ENCODE results near the gene SLC6A9. TPM values are rescaled to one million over a fixed set of nuclear protein-coding genes. Genes with fewer than 3 reads are reported as not detected.

The SLC6A9 gene
- total RNA-seq, 5 donors from 2014 or later (not counting 1 experiment from before 2014, with no cell fraction given): 1.4 to 8.2 (median 6.3) TPM; not detected in 1

DNA sequence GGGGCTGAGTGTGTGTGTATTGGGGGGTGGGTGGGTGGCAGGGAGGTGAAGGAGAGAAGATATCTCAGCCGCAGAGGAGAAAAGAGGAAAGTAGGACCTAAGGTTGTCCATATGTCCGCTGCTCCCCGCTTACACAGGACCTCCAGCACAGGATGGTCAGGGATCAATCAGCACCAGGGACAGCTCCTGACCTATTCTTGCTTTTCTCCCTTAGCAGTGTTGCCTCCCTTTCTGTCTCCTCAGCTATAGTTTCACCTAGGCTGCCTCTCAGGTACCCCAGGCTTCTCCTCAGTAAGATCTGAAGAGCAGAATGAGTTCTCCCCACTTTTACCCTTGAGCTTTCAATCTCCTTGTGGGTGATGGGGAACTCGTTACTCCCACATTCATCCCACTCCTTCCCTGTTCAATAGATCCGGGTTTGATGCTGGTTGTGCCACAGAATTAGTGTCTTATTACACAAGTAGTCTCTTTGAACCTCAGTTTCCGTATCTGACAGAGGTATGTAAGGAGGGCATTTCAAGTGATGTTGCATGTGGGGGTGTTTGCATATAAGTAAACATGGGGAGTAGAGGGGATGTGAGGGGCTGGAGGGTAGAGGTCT, 62.8 kb downstream of the SLC6A9 start:
- peak in 2 of 35 experiments; percentile 22 to 50 for DNase-seq
- Histone ChIP-seq H3K9me3 (no peaks in the 10 kb centered on the region), H3K4me1 (ENCODE audit: control insufficient read depth in 1 of 2, extremely low read depth in 1 of 2, insufficient read depth in 2 of 2, low read length in 2 of 2) (peaks cover 5 to 27% of the 10 kb centered on the region in 2 experiments), H3K27ac (ENCODE audit: low read length) (no peak overlapping the region), H3K36me3 (ENCODE audit: control insufficient read depth in 2 of 2, extremely low read depth in 1 of 2, insufficient read depth in 1 of 2, low read length in 1 of 2) (peaks cover 0 to 16% of the 10 kb centered on the region in 2 donors), H3K4me3 (ENCODE audit: control insufficient read depth in 1 of 2, extremely low read depth in 1 of 2, low read length in 1 of 2) (no peak overlapping the region), H3K27me3 (replicated peaks in 1 of 2; ENCODE audit: control insufficient read depth in 2 of 2, extremely low read depth in 1 of 2, insufficient read depth in 2 of 2, low read length in 1 of 2) (no peaks in the 10 kb centered on the region)
- Mint-ChIP-seq H3K27ac (no peak overlapping the region), H3K27me3 (no peaks in the 10 kb centered on the region), H3K4me1 (peaks cover 22 to 28% (median 27%) of the 10 kb centered on the region in 3 donors), H3K9me3 (no peaks in the 10 kb centered on the region), H3K36me3 (peaks cover 11% of the 10 kb centered on the region), H3K4me3 (no peak overlapping the region)
- WGBS (ENCODE audit: insufficient coverage): 88% methylated on average over 4 of the region's 6 CpGs
- CTCF ChIA-PET: no interaction called here
- no peak for ATAC-seq (replicated peaks in 1 of 4)
- POLR2A ChIA-PET: no interaction called here

- ATAC-seq (replicated peaks in 1 of 4): no peak
- H3K4me1 Mint-ChIP-seq: peaks cover 12 to 13% (median 12%) of the 10 kb centered on the region in 3 donors
- peaks cover 0 to 18% of the 10 kb centered on the region in 2 donors for H3K36me3 ChIP-seq (ENCODE audit: control insufficient read depth in 2 of 2, extremely low read depth in 1 of 2, insufficient read depth in 1 of 2, low read length in 1 of 2)
- DNase-seq: no peak
- no peaks in the 10 kb centered on the region for H3K27me3 ChIP-seq (replicated peaks in 1 of 2; ENCODE audit: control insufficient read depth in 2 of 2, extremely low read depth in 1 of 2, insufficient read depth in 2 of 2, low read length in 1 of 2)
- 89% methylated on average over 3 of the region's 3 CpGs for WGBS (ENCODE audit: insufficient coverage)
- H3K27ac Mint-ChIP-seq: no peak overlapping the region
- ChIA-PET CTCF (no interaction called here), POLR2A (no interaction called here)
- no peaks in the 10 kb centered on the region for H3K27me3 Mint-ChIP-seq
- no peaks in the 10 kb centered on the region for H3K9me3 Mint-ChIP-seq
- H3K4me1 ChIP-seq (ENCODE audit: control insufficient read depth in 1 of 2, extremely low read depth in 1 of 2, insufficient read depth in 2 of 2, low read length in 2 of 2): peaks cover 1 to 12% of the 10 kb centered on the region in 2 experiments
- H3K4me3 ChIP-seq (ENCODE audit: control insufficient read depth in 1 of 2, extremely low read depth in 1 of 2, low read length in 1 of 2): no peak overlapping the region
- no peak overlapping the region for H3K4me3 Mint-ChIP-seq
- no peaks in the 10 kb centered on the region for H3K9me3 ChIP-seq
- no peak overlapping the region for H3K27ac ChIP-seq (ENCODE audit: low read length)
- peaks cover 15% of the 10 kb centered on the region for H3K36me3 Mint-ChIP-seq
Observed at GRCh38 chr1:43965316-43965715, 65.9 kb downstream of the SLC6A9 start.

GRCh38 chr1:43963890-43964289, 67.4 kb downstream of the SLC6A9 start:
- Mint-ChIP-seq H3K27me3 (no peaks in the 10 kb centered on the region), H3K4me3 (no peak overlapping the region), H3K27ac (no peak overlapping the region), H3K9me3 (no peaks in the 10 kb centered on the region), H3K4me1 (no peaks in the 10 kb centered on the region), H3K36me3 (peaks cover 19% of the 10 kb centered on the region)
- WGBS (ENCODE audit: insufficient coverage): 38% methylated on average over 1 of the region's 5 CpGs
- DNase-seq (no peak), ATAC-seq (replicated peaks in 1 of 4) (no peak)
- no peaks in the 10 kb centered on the region for H3K9me3 ChIP-seq
- POLR2A ChIA-PET: interaction anchor here in 1 of 2 donors (0.6 kb wide), 1 partner anchor 607 kb away, joined by 6 read pairs; no protein-coding TSS in a partner anchor
- H3K4me1 ChIP-seq (ENCODE audit: control insufficient read depth in 1 of 2, extremely low read depth in 1 of 2, insufficient read depth in 2 of 2, low read length in 2 of 2): no peaks in the 10 kb centered on the region
- no peak overlapping the region for H3K4me3 ChIP-seq (ENCODE audit: control insufficient read depth in 1 of 2, extremely low read depth in 1 of 2, low read length in 1 of 2)
- peaks cover 0 to 18% of the 10 kb centered on the region in 2 donors for H3K36me3 ChIP-seq (ENCODE audit: control insufficient read depth in 2 of 2, extremely low read depth in 1 of 2, insufficient read depth in 1 of 2, low read length in 1 of 2)
- CTCF ChIA-PET: no interaction called here
- no peak overlapping the region for H3K27ac ChIP-seq (ENCODE audit: low read length)
- no peaks in the 10 kb centered on the region for H3K27me3 ChIP-seq (replicated peaks in 1 of 2; ENCODE audit: control insufficient read depth in 2 of 2, extremely low read depth in 1 of 2, insufficient read depth in 2 of 2, low read length in 1 of 2)

- Mint-ChIP-seq H3K4me3 (no peak overlapping the region), H3K9me3 (no peaks in the 10 kb centered on the region), H3K27ac (no peak overlapping the region), H3K36me3 (peaks cover 24% of the 10 kb centered on the region), H3K4me1 (no peaks in the 10 kb centered on the region), H3K27me3 (no peaks in the 10 kb centered on the region)
- Histone ChIP-seq H3K27me3 (replicated peaks in 1 of 2; ENCODE audit: control insufficient read depth in 2 of 2, extremely low read depth in 1 of 2, insufficient read depth in 2 of 2, low read length in 1 of 2) (no peaks in the 10 kb centered on the region), H3K9me3 (no peaks in the 10 kb centered on the region), H3K27ac (ENCODE audit: low read length) (no peak overlapping the region), H3K4me3 (ENCODE audit: control insufficient read depth in 1 of 2, extremely low read depth in 1 of 2, low read length in 1 of 2) (no peak overlapping the region), H3K36me3 (ENCODE audit: control insufficient read depth in 2 of 2, extremely low read depth in 1 of 2, insufficient read depth in 1 of 2, low read length in 1 of 2) (peaks cover 0 to 25% of the 10 kb centered on the region in 2 donors), H3K4me1 (ENCODE audit: control insufficient read depth in 1 of 2, extremely low read depth in 1 of 2, insufficient read depth in 2 of 2, low read length in 2 of 2) (no peaks in the 10 kb centered on the region)
- WGBS (ENCODE audit: insufficient coverage): 100% methylated on average over 3 of the region's 3 CpGs
- ChIA-PET POLR2A (interaction anchor here in 1 of 2 donors (0.6 kb wide), 1 partner anchor 606 kb away, joined by 6 read pairs; no protein-coding TSS in a partner anchor), CTCF (no interaction called here)
- DNase-seq (no peak), ATAC-seq (replicated peaks in 1 of 4) (no peak)
Observed at GRCh38 chr1:43963006-43963405, 68.3 kb downstream of the SLC6A9 start.

GRCh38 chr1:43962324-43962723, 68.9 kb downstream of the SLC6A9 start:
- Mint-ChIP-seq H3K4me1 (no peaks in the 10 kb centered on the region), H3K27ac (no peak overlapping the region), H3K9me3 (no peaks in the 10 kb centered on the region), H3K36me3 (peaks cover 23% of the 10 kb centered on the region), H3K4me3 (no peak overlapping the region), H3K27me3 (no peaks in the 10 kb centered on the region)
- Histone ChIP-seq H3K4me3 (ENCODE audit: control insufficient read depth in 1 of 2, extremely low read depth in 1 of 2, low read length in 1 of 2) (no peak overlapping the region), H3K9me3 (no peaks in the 10 kb centered on the region), H3K27me3 (replicated peaks in 1 of 2; ENCODE audit: control insufficient read depth in 2 of 2, extremely low read depth in 1 of 2, insufficient read depth in 2 of 2, low read length in 1 of 2) (no peaks in the 10 kb centered on the region), H3K36me3 (ENCODE audit: control insufficient read depth in 2 of 2, extremely low read depth in 1 of 2, insufficient read depth in 1 of 2, low read length in 1 of 2) (peaks cover 3 to 31% of the 10 kb centered on the region in 2 donors), H3K27ac (ENCODE audit: low read length) (no peak overlapping the region), H3K4me1 (ENCODE audit: control insufficient read depth in 1 of 2, extremely low read depth in 1 of 2, insufficient read depth in 2 of 2, low read length in 2 of 2) (no peaks in the 10 kb centered on the region)
- ATAC-seq (replicated peaks in 1 of 4): no peak
- 100% methylated on average over 1 of the region's 2 CpGs for WGBS (ENCODE audit: insufficient coverage)
- ChIA-PET CTCF (no interaction called here), POLR2A (no interaction called here)
- no peak for DNase-seq

DNA sequence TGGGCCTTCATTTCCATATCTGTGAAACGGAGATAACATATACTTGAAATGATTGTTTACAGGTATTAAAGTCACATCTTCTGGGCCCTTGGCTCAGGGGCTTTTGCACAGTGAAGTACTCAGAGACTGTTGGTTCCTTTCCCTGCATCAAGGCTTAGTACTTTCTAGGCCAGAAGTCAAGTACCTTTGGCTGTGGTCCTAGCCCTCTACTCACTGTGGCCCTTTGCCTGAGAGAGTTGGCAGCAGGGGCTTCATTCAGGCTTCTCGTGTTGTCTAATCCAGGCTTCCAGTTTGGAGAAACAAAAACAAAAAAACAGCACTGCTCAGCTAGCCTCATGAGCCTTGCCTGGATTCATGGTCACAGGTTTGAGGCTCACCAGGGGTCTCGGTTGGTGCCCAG, 69.6 kb downstream of the SLC6A9 start:
- H3K27me3 ChIP-seq (replicated peaks in 1 of 2; ENCODE audit: control insufficient read depth in 2 of 2, extremely low read depth in 1 of 2, insufficient read depth in 2 of 2, low read length in 1 of 2): no peaks in the 10 kb centered on the region
- ChIA-PET POLR2A (no interaction called here), CTCF (no interaction called here)
- no peaks in the 10 kb centered on the region for H3K9me3 ChIP-seq
- Mint-ChIP-seq H3K27ac (no peak overlapping the region), H3K4me1 (no peaks in the 10 kb centered on the region), H3K4me3 (no peak overlapping the region), H3K27me3 (no peaks in the 10 kb centered on the region), H3K9me3 (no peaks in the 10 kb centered on the region), H3K36me3 (peaks cover 27% of the 10 kb centered on the region)
- H3K27ac ChIP-seq (ENCODE audit: low read length): no peak overlapping the region
- no peaks in the 10 kb centered on the region for H3K4me1 ChIP-seq (ENCODE audit: control insufficient read depth in 1 of 2, extremely low read depth in 1 of 2, insufficient read depth in 2 of 2, low read length in 2 of 2)
- DNase-seq (no peak), ATAC-seq (replicated peaks in 1 of 4) (no peak)
- WGBS (ENCODE audit: insufficient coverage): 100% methylated on average over 2 of the region's 3 CpGs
- no peak overlapping the region for H3K4me3 ChIP-seq (ENCODE audit: control insufficient read depth in 1 of 2, extremely low read depth in 1 of 2, low read length in 1 of 2)
- H3K36me3 ChIP-seq (ENCODE audit: control insufficient read depth in 2 of 2, extremely low read depth in 1 of 2, insufficient read depth in 1 of 2, low read length in 1 of 2): peaks cover 6 to 36% of the 10 kb centered on the region in 2 donors
